Measurements from ENCODE around the gene SERPINB1. TPM values are rescaled to one million over a fixed set of nuclear protein-coding genes. Genes with fewer than 3 reads are reported as not detected.

The SERPINB1 gene
- total and polyA plus RNA-seq, 2 experiments from 2014 or later, result 5.6 to 6.5 TPM

- no peak overlapping the region for H3K27ac ChIP-seq (ENCODE audit: low read depth)
- no peak for TF ChIP-seq EZH2 (IDR thresholded peaks at IDR 0.05; ENCODE audit: low read depth, unreplicated experiment)
- TF ChIP-seq, protein P1, sequence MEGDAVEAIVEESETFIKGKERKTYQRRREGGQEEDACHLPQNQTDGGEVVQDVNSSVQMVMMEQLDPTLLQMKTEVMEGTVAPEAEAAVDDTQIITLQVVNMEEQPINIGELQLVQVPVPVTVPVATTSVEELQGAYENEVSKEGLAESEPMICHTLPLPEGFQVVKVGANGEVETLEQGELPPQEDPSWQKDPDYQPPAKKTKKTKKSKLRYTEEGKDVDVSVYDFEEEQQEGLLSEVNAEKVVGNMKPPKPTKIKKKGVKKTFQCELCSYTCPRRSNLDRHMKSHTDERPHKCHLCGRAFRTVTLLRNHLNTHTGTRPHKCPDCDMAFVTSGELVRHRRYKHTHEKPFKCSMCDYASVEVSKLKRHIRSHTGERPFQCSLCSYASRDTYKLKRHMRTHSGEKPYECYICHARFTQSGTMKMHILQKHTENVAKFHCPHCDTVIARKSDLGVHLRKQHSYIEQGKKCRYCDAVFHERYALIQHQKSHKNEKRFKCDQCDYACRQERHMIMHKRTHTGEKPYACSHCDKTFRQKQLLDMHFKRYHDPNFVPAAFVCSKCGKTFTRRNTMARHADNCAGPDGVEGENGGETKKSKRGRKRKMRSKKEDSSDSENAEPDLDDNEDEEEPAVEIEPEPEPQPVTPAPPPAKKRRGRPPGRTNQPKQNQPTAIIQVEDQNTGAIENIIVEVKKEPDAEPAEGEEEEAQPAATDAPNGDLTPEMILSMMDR (conservative IDR thresholded peaks at IDR 0.05; ENCODE audit: low read depth in 2 of 2), result 0 out of 4 replicates have a peak, but pooled peaks of 1 of the 2 experiments have one; percentile 4
- H2AFZ ChIP-seq, result no peak overlapping the region
- peaks cover 23% of the 10 kb centered on the region for H3K4me1 ChIP-seq (ENCODE audit: insufficient read depth)
- no peaks in the 10 kb centered on the region for H3K9me2 ChIP-seq (ENCODE audit: insufficient read depth)
- H3K4me2 ChIP-seq, result no peak overlapping the region
- no peak overlapping the region for H3K4me3 ChIP-seq
- no peaks in the 10 kb centered on the region for H3K36me3 ChIP-seq (ENCODE audit: insufficient read depth)
- DNase-seq (ENCODE audit: low spot score) (no peak), ATAC-seq (no peak)
- peaks cover 23% of the 10 kb centered on the region for H3F3A ChIP-seq (replicated peaks; ENCODE audit: low read depth)
- peaks cover 32% of the 10 kb centered on the region for H3K4me1 Mint-ChIP-seq
- H3K9me3 Mint-ChIP-seq, result peaks cover 3% of the 10 kb centered on the region; the same call in 1 of the 3 replicates
- H3K27ac Mint-ChIP-seq, result no peak overlapping the region
- H3K36me3 Mint-ChIP-seq (ENCODE audit: low read depth), result peaks cover 5% of the 10 kb centered on the region; the same call in 2 of the 3 replicates
- no peak overlapping the region for H3K4me3 Mint-ChIP-seq
- H3K27me3 Mint-ChIP-seq (ENCODE audit: insufficient read depth, low read depth, poor library complexity), result peaks cover 4% of the 10 kb centered on the region
- H3K79me2 ChIP-seq (replicated peaks; ENCODE audit: insufficient read depth), result no peaks in the 10 kb centered on the region
- no peaks in the 10 kb centered on the region for H4K20me1 ChIP-seq (replicated peaks; ENCODE audit: insufficient read depth)
- H3K27me3 ChIP-seq (ENCODE audit: insufficient read depth), result no peaks in the 10 kb centered on the region
Observed at GRCh38 chr6:2839195-2839981, 2.3 kb downstream of the SERPINB1 start.

DNA sequence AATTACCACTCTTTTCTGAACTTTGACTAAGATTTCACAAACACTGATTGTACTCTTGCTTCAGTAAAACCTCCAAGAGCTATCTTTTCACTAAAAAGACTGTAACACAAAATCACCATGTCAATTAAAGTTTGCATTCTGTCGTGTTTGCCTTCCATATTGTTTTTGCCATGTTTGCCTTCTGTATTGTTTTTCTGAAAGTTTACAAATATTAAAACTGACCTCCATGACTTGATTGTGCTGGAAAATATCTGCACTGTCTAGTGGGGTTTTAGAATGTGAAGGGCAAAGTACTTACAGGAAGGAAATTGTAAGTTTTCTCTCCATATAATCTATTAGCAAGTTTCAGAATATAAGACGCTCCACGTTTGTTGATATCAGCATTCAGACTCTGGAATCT lies 3.4 kb downstream of the SERPINB1 start:
- H3K27ac Mint-ChIP-seq, result no peak overlapping the region
- H3K36me3 ChIP-seq (ENCODE audit: insufficient read depth), result no peaks in the 10 kb centered on the region
- H3K4me3 ChIP-seq, result no peak overlapping the region
- H3K4me2 ChIP-seq, result no peak overlapping the region
- no peak overlapping the region for H2AFZ ChIP-seq
- peaks cover 23% of the 10 kb centered on the region for H3F3A ChIP-seq (replicated peaks; ENCODE audit: low read depth)
- H3K27me3 Mint-ChIP-seq (ENCODE audit: insufficient read depth, low read depth, poor library complexity), result peaks cover 4% of the 10 kb centered on the region
- TF ChIP-seq ZNF331 (CRISPR knock-in tag; IDR thresholded peaks at IDR 0.05; ENCODE audit: low read depth), result no peak
- peaks cover 25% of the 10 kb centered on the region for H3K4me1 Mint-ChIP-seq
- no peaks in the 10 kb centered on the region for H3K27me3 ChIP-seq (ENCODE audit: insufficient read depth)
- no peaks in the 10 kb centered on the region for H4K20me1 ChIP-seq (replicated peaks; ENCODE audit: insufficient read depth)
- ATAC-seq (no peak), DNase-seq (ENCODE audit: low spot score) (no peak)
- H3K9me3 Mint-ChIP-seq, result 0 out of 3 replicates have a peak, but pooled peaks cover 3% of the 10 kb centered on the region
- H3K36me3 Mint-ChIP-seq (ENCODE audit: low read depth), result peaks cover 5% of the 10 kb centered on the region; the same call in 2 of the 3 replicates
- no peak overlapping the region for H3K27ac ChIP-seq (ENCODE audit: low read depth)
- H3K79me2 ChIP-seq (replicated peaks; ENCODE audit: insufficient read depth), result no peaks in the 10 kb centered on the region
- H3K4me1 ChIP-seq (ENCODE audit: insufficient read depth), result peaks cover 23% of the 10 kb centered on the region
- H3K9me2 ChIP-seq (ENCODE audit: insufficient read depth), result no peaks in the 10 kb centered on the region
- H3K4me3 Mint-ChIP-seq, result no peak overlapping the region

GRCh38 chr6:2834262-2834661 lies 7.4 kb downstream of the SERPINB1 start:
- H3K27me3 ChIP-seq (ENCODE audit: insufficient read depth), result no peaks in the 10 kb centered on the region
- no peaks in the 10 kb centered on the region for H3K79me2 ChIP-seq (replicated peaks; ENCODE audit: insufficient read depth)
- no peaks in the 10 kb centered on the region for H4K20me1 ChIP-seq (replicated peaks; ENCODE audit: insufficient read depth)
- Mint-ChIP-seq H3K27ac (no peak overlapping the region), H3K4me1 (peaks cover 5% of the 10 kb centered on the region; the same call in 2 of the 3 replicates), H3K4me3 (no peak overlapping the region), H3K27me3 (ENCODE audit: insufficient read depth, low read depth, poor library complexity) (no peaks in the 10 kb centered on the region), H3K36me3 (ENCODE audit: low read depth) (peaks cover 5% of the 10 kb centered on the region; the same call in 1 of the 3 replicates), H3K9me3 (no peaks in the 10 kb centered on the region)
- no peak overlapping the region for H3K4me3 ChIP-seq
- no peaks in the 10 kb centered on the region; the same call in 1 of the 2 replicates for H3F3A ChIP-seq (replicated peaks; ENCODE audit: low read depth)
- no peak overlapping the region for H2AFZ ChIP-seq
- no peak overlapping the region for H3K27ac ChIP-seq (ENCODE audit: low read depth)
- no peak for ATAC-seq
- no peaks in the 10 kb centered on the region for H3K9me2 ChIP-seq (ENCODE audit: insufficient read depth)
- no peaks in the 10 kb centered on the region for H3K36me3 ChIP-seq (ENCODE audit: insufficient read depth)
- H3K4me1 ChIP-seq (ENCODE audit: insufficient read depth), result no peaks in the 10 kb centered on the region
- H3K4me2 ChIP-seq, result no peak overlapping the region
- no peak for DNase-seq (ENCODE audit: low spot score)
- TF ChIP-seq, protein P1 (conservative IDR thresholded peaks at IDR 0.05; ENCODE audit: low read depth in 2 of 2), result no peak
- TF ChIP-seq STAT1 (IDR thresholded peaks at IDR 0.05; ENCODE audit: unreplicated experiment) (no peak), CREB1 (CRISPR knock-in tag; IDR thresholded peaks at IDR 0.05; ENCODE audit: low read depth) (no peak), EZH2phosphoT487 (IDR thresholded peaks at IDR 0.05; ENCODE audit: unreplicated experiment) (no peak)
- TF ChIP-seq, protein P2, sequence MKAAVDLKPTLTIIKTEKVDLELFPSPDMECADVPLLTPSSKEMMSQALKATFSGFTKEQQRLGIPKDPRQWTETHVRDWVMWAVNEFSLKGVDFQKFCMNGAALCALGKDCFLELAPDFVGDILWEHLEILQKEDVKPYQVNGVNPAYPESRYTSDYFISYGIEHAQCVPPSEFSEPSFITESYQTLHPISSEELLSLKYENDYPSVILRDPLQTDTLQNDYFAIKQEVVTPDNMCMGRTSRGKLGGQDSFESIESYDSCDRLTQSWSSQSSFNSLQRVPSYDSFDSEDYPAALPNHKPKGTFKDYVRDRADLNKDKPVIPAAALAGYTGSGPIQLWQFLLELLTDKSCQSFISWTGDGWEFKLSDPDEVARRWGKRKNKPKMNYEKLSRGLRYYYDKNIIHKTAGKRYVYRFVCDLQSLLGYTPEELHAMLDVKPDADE (IDR thresholded peaks at IDR 0.05), result no peak

All from GM23338 (cell line).